ENCODE measurements around the gene LMF1.

LMF1 gene

GRCh38 chr16:1007284-1007850, 36.6 kb upstream of the LMF1 start:
- TF ChIP-seq REST (IDR thresholded peaks at IDR 0.05; ENCODE audit: insufficient read depth in 1 of 2, low read depth in 2 of 2, low read length in 2 of 2), result no peak
- TF ChIP-seq SIN3A (IDR thresholded peaks at IDR 0.05; ENCODE audit: borderline replicate concordance, insufficient read depth, low read length), result no peak
- no peak for TF ChIP-seq POLR2AphosphoS5 (IDR thresholded peaks at IDR 0.05; ENCODE audit: low read depth, low read length)
- TF ChIP-seq FOXP2 (optimal IDR thresholded peaks at IDR 0.05; ENCODE audit: borderline replicate concordance, extremely low read depth, extremely low read length, insufficient read depth), result no peak
- TF ChIP-seq TAF1 (IDR thresholded peaks at IDR 0.05; ENCODE audit: borderline replicate concordance, insufficient read depth, low read length), result no peak

DNA sequence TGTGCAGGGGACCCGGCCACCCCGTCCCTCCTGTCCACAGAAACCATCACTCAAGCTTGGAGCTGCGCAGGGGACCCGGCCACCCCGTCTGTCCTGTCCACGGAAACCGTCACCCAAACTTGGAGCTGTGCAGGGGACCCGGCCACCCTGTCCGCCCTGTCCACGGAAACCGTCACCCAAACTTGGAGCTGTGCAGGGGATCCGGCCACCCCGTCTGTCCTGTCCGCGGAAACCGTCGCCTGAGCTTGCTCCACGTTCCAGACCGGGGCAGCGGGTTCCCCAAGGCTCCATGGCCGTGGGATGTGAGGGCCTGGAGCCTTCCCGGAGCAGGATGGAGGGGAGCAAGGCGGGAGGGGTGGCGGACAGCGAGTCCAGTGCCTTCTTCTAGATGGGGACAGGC, 36.0 kb upstream of the LMF1 start:
- no peak for TF ChIP-seq TAF1 (IDR thresholded peaks at IDR 0.05; ENCODE audit: borderline replicate concordance, insufficient read depth, low read length)
- TF ChIP-seq POLR2AphosphoS5 (IDR thresholded peaks at IDR 0.05; ENCODE audit: low read depth, low read length), result no peak
- TF ChIP-seq SIN3A (IDR thresholded peaks at IDR 0.05; ENCODE audit: borderline replicate concordance, insufficient read depth, low read length), result no peak
- no peak for TF ChIP-seq FOXP2 (optimal IDR thresholded peaks at IDR 0.05; ENCODE audit: borderline replicate concordance, extremely low read depth, extremely low read length, insufficient read depth)
- TF ChIP-seq REST (IDR thresholded peaks at IDR 0.05; ENCODE audit: insufficient read depth in 1 of 2, low read depth in 2 of 2, low read length in 2 of 2), result no peak

DNA sequence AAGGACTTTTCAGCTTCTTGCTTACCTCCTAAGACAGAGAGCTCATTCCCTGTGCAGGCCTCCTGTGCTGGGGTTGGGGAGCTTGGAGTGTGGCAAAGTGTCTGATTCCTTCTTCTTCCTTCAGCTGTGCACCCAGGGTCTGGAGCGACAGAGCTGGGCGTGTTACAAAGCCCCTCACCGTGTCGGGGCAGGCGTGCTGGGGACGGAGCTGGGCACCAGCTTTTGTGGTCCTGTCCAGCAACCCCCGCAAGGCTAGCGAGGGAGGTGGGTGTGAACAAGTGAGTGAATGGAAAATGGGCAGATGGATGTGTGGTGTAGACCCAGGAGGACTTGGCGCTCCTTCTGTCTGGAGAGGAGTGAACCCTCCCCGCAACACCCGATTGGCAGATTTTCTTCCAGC, 34.5 kb upstream of the LMF1 start:
- TF ChIP-seq POLR2AphosphoS5 (IDR thresholded peaks at IDR 0.05; ENCODE audit: low read depth, low read length) (no peak), FOXP2 (optimal IDR thresholded peaks at IDR 0.05; ENCODE audit: borderline replicate concordance, extremely low read depth, extremely low read length, insufficient read depth) (no peak), TAF1 (IDR thresholded peaks at IDR 0.05; ENCODE audit: borderline replicate concordance, insufficient read depth, low read length) (no peak), SIN3A (IDR thresholded peaks at IDR 0.05; ENCODE audit: borderline replicate concordance, insufficient read depth, low read length) (no peak), REST (IDR thresholded peaks at IDR 0.05; ENCODE audit: insufficient read depth in 1 of 2, low read depth in 2 of 2, low read length in 2 of 2) (no peak)

GRCh38 chr16:1003391-1004347, 32.9 kb upstream of the LMF1 start:
- TF ChIP-seq REST (IDR thresholded peaks at IDR 0.05; ENCODE audit: insufficient read depth in 1 of 2, low read depth in 2 of 2, low read length in 2 of 2), result no peak
- TF ChIP-seq SIN3A (IDR thresholded peaks at IDR 0.05; ENCODE audit: borderline replicate concordance, insufficient read depth, low read length), result no peak
- no peak for TF ChIP-seq POLR2AphosphoS5 (IDR thresholded peaks at IDR 0.05; ENCODE audit: low read depth, low read length)
- no peak for TF ChIP-seq FOXP2 (optimal IDR thresholded peaks at IDR 0.05; ENCODE audit: borderline replicate concordance, extremely low read depth, extremely low read length, insufficient read depth)
- no peak for TF ChIP-seq TAF1 (IDR thresholded peaks at IDR 0.05; ENCODE audit: borderline replicate concordance, insufficient read depth, low read length)

Measured in PFSK-1 (cell line).